ENCODE measurements around the gene LRRC71. TPM values are rescaled to one million over a fixed set of nuclear protein-coding genes. Genes with fewer than 3 reads are reported as not detected.
"Not testable (repeated sequence)": the region's sequence is repeated elsewhere in the genome, so short reads cannot be mapped to it uniquely, and the experiment has no call there.

The LRRC71 gene
- total RNA-seq, 1 experiment from 2014 or later, result 0.14 TPM

GRCh38 chr1:156922986-156923669 is 2.7 kb downstream of the LRRC71 start:
- DNase-seq (ENCODE audit: low read depth), result no peak
- in situ Hi-C loops (cut with HindIII; ENCODE audit: low pct_unique_long_range_greater_than_20kb, low sequenced_read_pairs), result no loop called here

- in situ Hi-C loops (cut with HindIII; ENCODE audit: low pct_unique_long_range_greater_than_20kb, low sequenced_read_pairs), result no loop called here
- no peak for DNase-seq (ENCODE audit: low read depth)
Measured at GRCh38 chr1:156923670-156924477, 3.4 kb downstream of the LRRC71 start.

- no peak for DNase-seq (ENCODE audit: low read depth)
- in situ Hi-C loops (cut with HindIII; ENCODE audit: low pct_unique_long_range_greater_than_20kb, low sequenced_read_pairs), result no loop called here
Measured at GRCh38 chr1:156924478-156925153, 4.2 kb downstream of the LRRC71 start.

GRCh38 chr1:156925154-156926010 is 5.0 kb downstream of the LRRC71 start:
- in situ Hi-C loops (cut with HindIII; ENCODE audit: low pct_unique_long_range_greater_than_20kb, low sequenced_read_pairs), result no loop called here
- no peak for DNase-seq (ENCODE audit: low read depth)

- in situ Hi-C loops (cut with HindIII; ENCODE audit: low pct_unique_long_range_greater_than_20kb, low sequenced_read_pairs), result no loop called here
- peak; percentile 54 for DNase-seq (ENCODE audit: low read depth)
Measured at GRCh38 chr1:156926175-156926574, 5.7 kb downstream of the LRRC71 start.

- DNase-seq (ENCODE audit: low read depth); in situ Hi-C loops (cut with HindIII; ENCODE audit: low pct_unique_long_range_greater_than_20kb, low sequenced_read_pairs): not testable (repeated sequence)
Measured at GRCh38 chr1:156926695-156927094, 6.3 kb downstream of the LRRC71 start.

- in situ Hi-C loops (cut with HindIII; ENCODE audit: low pct_unique_long_range_greater_than_20kb, low sequenced_read_pairs), result no loop called here
Measured at GRCh38 chr1:156927215-156928042, 7.0 kb downstream of the LRRC71 start.

GRCh38 chr1:156928043-156928602 is 7.7 kb downstream of the LRRC71 start:
- in situ Hi-C loops (cut with HindIII; ENCODE audit: low pct_unique_long_range_greater_than_20kb, low sequenced_read_pairs), result no loop called here
- DNase-seq (ENCODE audit: low read depth), result no peak

More at GRCh38 chr1:156927215-156928042, 7.0 kb downstream of the LRRC71 start:
- peak; percentile 83 for DNase-seq (ENCODE audit: low read depth)

GRCh38 chr1:156929596-156930238 is 9.3 kb downstream of the LRRC71 start:
- DNase-seq (ENCODE audit: low read depth), result no peak
- in situ Hi-C loops (cut with HindIII; ENCODE audit: low pct_unique_long_range_greater_than_20kb, low sequenced_read_pairs), result no loop called here

GRCh38 chr1:156930483-156930882 is 10.1 kb downstream of the LRRC71 start:
- in situ Hi-C loops (cut with HindIII; ENCODE audit: low pct_unique_long_range_greater_than_20kb, low sequenced_read_pairs), result no loop called here
- DNase-seq (ENCODE audit: low read depth), result no peak

GRCh38 chr1:156931211-156931952 is 10.9 kb downstream of the LRRC71 start:
- DNase-seq (ENCODE audit: low read depth), result no peak
- in situ Hi-C loops (cut with HindIII; ENCODE audit: low pct_unique_long_range_greater_than_20kb, low sequenced_read_pairs), result no loop called here

GRCh38 chr1:156931974-156932710 is 11.7 kb downstream of the LRRC71 start:
- DNase-seq (ENCODE audit: low read depth), result no peak
- in situ Hi-C loops (cut with HindIII; ENCODE audit: low pct_unique_long_range_greater_than_20kb, low sequenced_read_pairs), result no loop called here

- in situ Hi-C loops (cut with HindIII; ENCODE audit: low pct_unique_long_range_greater_than_20kb, low sequenced_read_pairs), result no loop called here
- no peak for DNase-seq (ENCODE audit: low read depth)
Measured at GRCh38 chr1:156933136-156933535, 12.7 kb downstream of the LRRC71 start.

- DNase-seq (ENCODE audit: low read depth), result no peak
- in situ Hi-C loops (cut with HindIII; ENCODE audit: low pct_unique_long_range_greater_than_20kb, low sequenced_read_pairs), result no loop called here
Measured at GRCh38 chr1:156935505-156936128, 15.2 kb downstream of the LRRC71 start.

GRCh38 chr1:156936191-156936590 is 15.8 kb downstream of the LRRC71 start:
- in situ Hi-C loops (cut with HindIII; ENCODE audit: low pct_unique_long_range_greater_than_20kb, low sequenced_read_pairs), result no loop called here

More at GRCh38 chr1:156936191-156936590, 15.8 kb downstream of the LRRC71 start:
- DNase-seq (ENCODE audit: low read depth), result no peak

All from Caki2 (cell line).